ENCODE results near the gene SHANK1. TPM values are rescaled to one million over a fixed set of nuclear protein-coding genes. Genes with fewer than 3 reads are reported as not detected.
A peak's percentile ranks its signal among the peaks of the same experiment; 100 is the strongest.

SHANK1 gene
- total RNA-seq, 1 donor from 2014 or later, result 14.0 TPM

DNA sequence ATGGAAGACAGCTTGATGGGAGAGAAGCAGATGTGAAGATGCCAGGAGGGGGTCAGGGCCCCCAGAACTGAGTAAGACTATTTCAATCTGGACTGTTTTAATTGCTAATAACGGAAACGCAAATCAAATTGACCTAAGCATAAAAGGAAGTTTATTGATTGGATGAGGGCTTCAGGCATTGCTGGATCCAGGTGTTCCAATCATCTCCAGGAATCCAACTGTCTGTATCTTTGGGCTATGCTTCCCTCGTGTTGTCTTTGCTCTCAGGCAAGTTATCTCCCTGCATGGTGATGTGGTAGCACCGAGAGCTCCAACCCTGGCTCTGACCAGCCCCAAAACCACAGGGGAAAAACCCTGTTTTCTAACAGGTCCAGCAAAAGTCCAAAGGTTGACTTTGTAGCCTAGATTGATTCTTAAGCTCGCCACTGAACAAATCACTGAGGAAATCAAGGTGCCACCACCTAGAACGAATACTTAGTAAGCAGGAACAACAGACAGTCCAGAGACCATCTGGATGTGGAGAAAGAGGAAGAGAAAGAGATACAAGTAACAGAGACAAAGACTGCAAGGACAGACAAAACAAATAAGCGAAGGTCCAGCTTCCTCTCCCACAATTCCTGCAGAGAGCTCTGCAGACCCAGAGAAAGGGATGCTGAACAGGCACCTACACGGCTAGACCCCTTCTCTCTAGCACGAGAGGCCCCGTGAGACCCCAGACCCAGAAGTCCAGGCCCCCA lies 71.6 kb downstream of the SHANK1 start:
- H3K27me3 Mint-ChIP-seq (ENCODE audit: low read depth), result peaks cover 37% of the 10 kb centered on the region
- no peak for DNase-seq (ENCODE audit: low spot score in 2 of 2, unreplicated experiment in 2 of 2)
- no peaks in the 10 kb centered on the region for H3K9me3 Mint-ChIP-seq
- no peak overlapping the region for H3K27ac Mint-ChIP-seq
- H3K4me3 Mint-ChIP-seq, result no peak overlapping the region
- no peak for TF ChIP-seq CTCF (IDR thresholded peaks at IDR 0.05; ENCODE audit: unreplicated experiment)
- H3K36me3 Mint-ChIP-seq, result no peaks in the 10 kb centered on the region
- H3K4me1 Mint-ChIP-seq, result no peaks in the 10 kb centered on the region

DNA sequence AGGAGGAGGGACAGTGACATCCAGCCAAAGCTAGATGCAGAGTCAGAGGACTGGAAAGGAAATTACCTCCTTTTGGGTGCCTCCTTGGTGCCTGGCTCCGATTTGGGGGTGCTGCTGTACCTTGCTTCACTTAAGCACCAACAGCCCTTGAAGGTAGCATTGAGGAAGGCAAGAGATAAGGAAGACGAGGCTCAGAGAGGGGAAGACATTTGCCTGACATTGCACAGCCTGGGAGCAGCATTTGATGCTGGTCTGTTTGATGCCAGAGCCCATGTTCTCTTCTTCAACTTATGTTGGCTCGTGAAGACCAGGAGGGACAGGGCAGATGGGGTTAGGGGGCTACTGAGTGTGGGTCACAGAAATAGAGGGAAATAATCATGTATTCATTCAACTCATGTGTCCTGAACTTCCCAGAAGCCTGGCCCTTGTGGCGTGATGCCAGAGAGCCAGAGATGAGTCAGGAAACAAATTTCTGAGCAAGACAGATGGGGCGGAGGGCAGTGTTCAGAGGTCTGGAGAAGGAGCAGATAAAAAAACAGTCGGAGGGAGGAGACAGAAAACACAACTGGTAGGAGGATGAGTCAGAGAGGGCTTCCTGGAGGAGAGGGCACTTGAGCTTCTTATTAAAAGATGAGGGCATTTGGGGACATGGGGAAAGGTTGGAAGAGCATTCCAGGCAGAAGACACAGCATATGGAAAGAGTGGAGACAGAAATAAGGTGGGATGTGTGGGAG lies 73.4 kb downstream of the SHANK1 start:
- Mint-ChIP-seq H3K36me3 (no peaks in the 10 kb centered on the region), H3K4me1 (no peaks in the 10 kb centered on the region), H3K27ac (no peak overlapping the region), H3K27me3 (ENCODE audit: low read depth) (peaks cover 39% of the 10 kb centered on the region), H3K4me3 (no peak overlapping the region), H3K9me3 (no peaks in the 10 kb centered on the region)
- TF ChIP-seq CTCF (IDR thresholded peaks at IDR 0.05; ENCODE audit: unreplicated experiment), result no peak
- DNase-seq (ENCODE audit: low spot score in 2 of 2, unreplicated experiment in 2 of 2), result no peak

DNA sequence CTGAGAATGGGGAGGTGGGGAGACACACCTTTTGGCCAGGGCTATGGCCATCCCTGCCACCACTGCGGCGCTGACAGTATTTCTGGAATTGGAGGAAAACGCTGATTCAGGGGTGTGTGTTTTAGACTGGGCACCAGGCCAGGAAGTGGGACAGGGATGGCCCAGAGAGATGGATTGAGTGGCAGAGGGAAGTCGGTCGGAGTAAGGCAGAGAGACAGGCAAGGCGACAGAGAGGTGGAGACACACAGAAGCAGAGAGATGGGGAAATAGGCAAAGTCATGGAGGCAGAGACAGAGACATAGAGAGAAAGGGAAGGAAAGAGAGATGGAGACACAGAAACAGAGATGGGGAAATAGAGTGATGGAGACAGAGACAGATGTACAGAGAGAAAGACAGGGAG lies 74.5 kb downstream of the SHANK1 start:
- Mint-ChIP-seq H3K27me3 (ENCODE audit: low read depth) (peaks cover 40% of the 10 kb centered on the region), H3K4me1 (no peaks in the 10 kb centered on the region), H3K4me3 (no peak overlapping the region), H3K36me3 (no peaks in the 10 kb centered on the region), H3K9me3 (no peaks in the 10 kb centered on the region), H3K27ac (no peak overlapping the region)
- DNase-seq (ENCODE audit: low spot score in 2 of 2, unreplicated experiment in 2 of 2), result no peak
- no peak for TF ChIP-seq CTCF (IDR thresholded peaks at IDR 0.05; ENCODE audit: unreplicated experiment)

DNA sequence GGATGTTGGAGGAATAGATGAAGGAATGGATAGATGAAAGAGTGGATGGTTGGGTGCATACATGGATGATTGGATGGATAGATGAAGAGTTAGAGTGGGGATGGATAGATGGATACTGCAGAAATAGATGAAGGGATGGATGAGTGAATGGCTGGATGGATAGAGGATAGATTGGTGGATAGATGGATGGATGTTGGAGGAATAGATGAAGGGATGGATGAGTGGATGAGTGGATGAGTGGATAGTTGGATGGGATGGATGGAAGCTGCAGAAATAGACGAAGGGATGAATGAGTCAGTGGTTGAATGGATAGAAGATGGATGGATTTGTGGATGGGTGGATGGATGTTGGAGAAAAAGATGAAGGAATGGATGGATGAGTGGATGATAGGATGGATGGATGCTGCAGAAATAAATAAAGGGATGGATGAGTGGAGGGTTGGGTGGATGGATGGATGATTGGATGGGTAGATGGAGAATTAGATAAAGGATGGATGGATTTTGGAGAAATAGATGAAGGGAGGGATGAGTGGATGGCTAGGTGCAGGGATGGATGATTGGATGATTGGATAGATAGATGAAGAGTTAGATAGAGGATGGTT lies 75.2 kb downstream of the SHANK1 start:
- Mint-ChIP-seq H3K4me1 (no peaks in the 10 kb centered on the region), H3K36me3 (no peaks in the 10 kb centered on the region), H3K9me3 (no peaks in the 10 kb centered on the region), H3K4me3 (no peak overlapping the region), H3K27me3 (ENCODE audit: low read depth) (peaks cover 38% of the 10 kb centered on the region), H3K27ac (no peak overlapping the region)
- no peak for DNase-seq (ENCODE audit: low spot score in 2 of 2, unreplicated experiment in 2 of 2)
- no peak for TF ChIP-seq CTCF (IDR thresholded peaks at IDR 0.05; ENCODE audit: unreplicated experiment)

DNA sequence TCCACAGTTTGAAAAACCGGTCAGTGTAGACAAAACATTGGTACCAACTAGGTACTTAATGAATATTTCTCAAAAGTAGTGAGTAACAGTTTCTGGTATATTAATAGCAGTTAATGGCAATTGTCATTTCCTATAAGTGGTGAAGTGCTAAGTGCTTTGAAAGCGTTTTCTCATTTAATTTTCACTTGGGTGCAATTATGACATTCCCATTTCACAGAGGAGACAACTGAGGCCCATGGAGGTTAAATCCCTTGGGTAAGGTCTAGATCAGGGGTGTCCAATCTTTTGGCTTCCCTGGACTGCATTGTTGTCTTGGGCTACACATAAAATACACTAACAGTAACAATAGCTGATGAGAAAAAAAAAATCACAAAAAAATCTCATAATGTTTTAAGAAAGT lies 79.2 kb downstream of the SHANK1 start:
- no peak for DNase-seq (ENCODE audit: low spot score in 2 of 2, unreplicated experiment in 2 of 2)
- Mint-ChIP-seq H3K36me3 (no peaks in the 10 kb centered on the region), H3K4me3 (peak overlapping the region; percentile 53), H3K4me1 (peaks cover 2% of the 10 kb centered on the region), H3K9me3 (peaks cover under 1% of the 10 kb centered on the region), H3K27me3 (ENCODE audit: low read depth) (peaks cover 61% of the 10 kb centered on the region), H3K27ac (no peak overlapping the region)
- TF ChIP-seq CTCF (IDR thresholded peaks at IDR 0.05; ENCODE audit: unreplicated experiment), result no peak
